Measurements from ENCODE around the gene WDPCP.

DNA sequence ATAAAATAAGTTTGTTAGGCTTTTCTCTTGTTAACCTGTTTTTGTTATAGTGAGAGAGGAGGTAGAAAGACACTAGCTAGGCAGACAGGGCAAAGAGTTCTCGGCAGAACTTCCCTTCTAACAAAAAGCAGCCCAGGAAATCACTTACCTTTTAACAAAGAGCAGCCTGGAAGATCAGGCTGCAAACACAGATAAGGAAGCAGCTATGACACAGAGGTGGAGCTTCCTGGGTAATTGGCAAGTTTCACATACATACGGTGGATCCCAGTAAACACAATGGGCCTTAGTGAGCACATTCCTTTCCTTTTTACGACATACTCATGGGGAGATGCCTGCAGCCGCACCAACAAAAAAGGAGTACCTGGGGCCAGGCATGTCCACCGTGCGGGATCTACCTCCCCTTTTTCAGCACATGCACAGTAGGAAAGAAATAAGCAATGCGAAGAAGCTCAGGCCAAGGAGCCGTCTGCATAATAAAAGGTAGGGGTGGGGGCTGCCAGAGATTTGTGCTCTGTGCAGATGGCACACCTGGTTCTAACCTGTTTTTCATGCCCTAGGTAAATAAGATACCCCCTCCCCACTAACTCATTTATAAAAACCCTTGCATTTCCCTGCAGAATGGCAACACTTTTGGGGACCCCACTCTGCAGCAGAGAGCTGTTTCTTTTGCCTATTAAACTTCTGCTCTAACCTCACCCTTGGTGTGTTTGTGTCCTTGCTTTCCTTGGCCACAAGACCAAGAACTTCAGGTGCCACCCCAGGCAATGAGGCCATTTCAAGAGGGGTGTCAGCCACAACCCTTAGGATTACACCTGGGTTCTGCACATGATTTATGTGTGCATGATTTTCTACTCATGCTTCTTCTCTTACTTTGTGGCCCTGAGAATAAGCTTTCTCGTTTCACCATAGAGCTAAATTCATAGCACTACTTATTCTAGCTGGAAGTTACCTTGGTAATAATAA, 27.0 kb upstream of the WDPCP start:
- TF ChIP-seq, protein P1, sequence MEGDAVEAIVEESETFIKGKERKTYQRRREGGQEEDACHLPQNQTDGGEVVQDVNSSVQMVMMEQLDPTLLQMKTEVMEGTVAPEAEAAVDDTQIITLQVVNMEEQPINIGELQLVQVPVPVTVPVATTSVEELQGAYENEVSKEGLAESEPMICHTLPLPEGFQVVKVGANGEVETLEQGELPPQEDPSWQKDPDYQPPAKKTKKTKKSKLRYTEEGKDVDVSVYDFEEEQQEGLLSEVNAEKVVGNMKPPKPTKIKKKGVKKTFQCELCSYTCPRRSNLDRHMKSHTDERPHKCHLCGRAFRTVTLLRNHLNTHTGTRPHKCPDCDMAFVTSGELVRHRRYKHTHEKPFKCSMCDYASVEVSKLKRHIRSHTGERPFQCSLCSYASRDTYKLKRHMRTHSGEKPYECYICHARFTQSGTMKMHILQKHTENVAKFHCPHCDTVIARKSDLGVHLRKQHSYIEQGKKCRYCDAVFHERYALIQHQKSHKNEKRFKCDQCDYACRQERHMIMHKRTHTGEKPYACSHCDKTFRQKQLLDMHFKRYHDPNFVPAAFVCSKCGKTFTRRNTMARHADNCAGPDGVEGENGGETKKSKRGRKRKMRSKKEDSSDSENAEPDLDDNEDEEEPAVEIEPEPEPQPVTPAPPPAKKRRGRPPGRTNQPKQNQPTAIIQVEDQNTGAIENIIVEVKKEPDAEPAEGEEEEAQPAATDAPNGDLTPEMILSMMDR (IDR thresholded peaks at IDR 0.05), result no peak
- TF ChIP-seq POLR2AphosphoS5 (IDR thresholded peaks at IDR 0.05; ENCODE audit: insufficient read depth in 1 of 2, low read depth in 1 of 2), result no peak

Data from vagina (tissue), 2 donors.